GM10248 (cell line): ENCODE data around the gene HMCN1.

Source experiments
- CTCF ChIA-PET: fragments of 300-600 bp; sonication (Branson Sonifier 250); formaldehyde crosslinking; extraction: SDS; loops from one replicate; lab custom pipeline; 2021; ENCODE audit warnings: antibody characterized with exemption; lab: Yijun Ruan, JAX
- POLR2A ChIA-PET: fragments of 350-650 bp; sonication (Branson Sonifier 250); formaldehyde crosslinking; extraction: SDS; loops from one replicate; lab custom pipeline; 2020; ENCODE audit warnings: antibody characterized with exemption; lab: Yijun Ruan, JAX
- DNase-seq: peaks from one replicate; pipeline ENCODE4 v3.0.0; 2012; ENCODE audit errors: extremely low spot score
- TF ChIP-seq, protein P1 (sequence below): IDR thresholded peaks from 2 replicates; pipeline ENCODE4 v1.5.1; 2012; ENCODE audit warnings: mild to moderate bottlenecking, low read depth; ENCODE audit errors: extremely low read depth, missing control alignments, control extremely low read depth

HMCN1 gene

DNA sequence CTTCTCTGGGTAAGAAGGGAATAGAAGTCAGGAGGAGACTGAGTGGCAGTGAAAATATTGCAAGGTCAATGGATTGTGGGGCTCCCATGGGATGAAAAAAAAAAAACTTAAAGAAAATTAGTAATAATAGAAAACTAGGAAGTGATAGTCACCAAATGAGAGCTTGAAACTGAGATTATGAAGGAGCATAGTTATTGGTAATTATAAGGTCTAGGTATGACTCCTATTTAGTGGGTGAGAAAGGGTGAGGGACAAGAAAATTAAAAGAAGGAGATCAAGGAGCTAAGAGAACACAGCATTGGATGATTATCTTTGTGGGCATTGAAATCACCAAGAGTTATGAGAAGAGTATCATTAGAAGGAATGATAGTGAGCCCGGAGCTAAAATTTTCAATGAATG is 339.5 kb downstream of the HMCN1 start:
- ChIA-PET CTCF (no interaction called here), POLR2A (no interaction called here)
- TF ChIP-seq, protein P1, sequence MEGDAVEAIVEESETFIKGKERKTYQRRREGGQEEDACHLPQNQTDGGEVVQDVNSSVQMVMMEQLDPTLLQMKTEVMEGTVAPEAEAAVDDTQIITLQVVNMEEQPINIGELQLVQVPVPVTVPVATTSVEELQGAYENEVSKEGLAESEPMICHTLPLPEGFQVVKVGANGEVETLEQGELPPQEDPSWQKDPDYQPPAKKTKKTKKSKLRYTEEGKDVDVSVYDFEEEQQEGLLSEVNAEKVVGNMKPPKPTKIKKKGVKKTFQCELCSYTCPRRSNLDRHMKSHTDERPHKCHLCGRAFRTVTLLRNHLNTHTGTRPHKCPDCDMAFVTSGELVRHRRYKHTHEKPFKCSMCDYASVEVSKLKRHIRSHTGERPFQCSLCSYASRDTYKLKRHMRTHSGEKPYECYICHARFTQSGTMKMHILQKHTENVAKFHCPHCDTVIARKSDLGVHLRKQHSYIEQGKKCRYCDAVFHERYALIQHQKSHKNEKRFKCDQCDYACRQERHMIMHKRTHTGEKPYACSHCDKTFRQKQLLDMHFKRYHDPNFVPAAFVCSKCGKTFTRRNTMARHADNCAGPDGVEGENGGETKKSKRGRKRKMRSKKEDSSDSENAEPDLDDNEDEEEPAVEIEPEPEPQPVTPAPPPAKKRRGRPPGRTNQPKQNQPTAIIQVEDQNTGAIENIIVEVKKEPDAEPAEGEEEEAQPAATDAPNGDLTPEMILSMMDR, result no peak
- no peak for DNase-seq

DNA sequence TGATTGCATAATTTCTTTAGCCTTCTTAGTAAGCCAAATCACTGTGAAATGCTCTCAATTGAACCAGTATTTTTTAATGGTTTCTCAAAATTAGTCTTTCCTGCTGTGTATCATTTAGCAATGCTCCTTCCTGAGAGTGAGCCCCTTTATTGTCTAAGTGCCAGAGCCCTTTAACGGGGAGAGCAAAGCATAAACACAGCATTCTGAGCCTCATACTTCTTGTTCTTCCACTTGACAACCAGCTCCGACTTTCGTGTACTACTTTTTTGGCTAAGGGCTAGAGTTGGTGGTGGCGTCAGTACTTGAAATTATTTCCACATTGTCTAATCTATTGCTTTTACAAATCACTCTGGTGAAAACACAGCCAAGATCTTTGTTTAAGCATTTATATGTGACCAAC is 341.8 kb downstream of the HMCN1 start:
- ChIA-PET CTCF (no interaction called here), POLR2A (no interaction called here)
- TF ChIP-seq, protein P1, result no peak

DNA sequence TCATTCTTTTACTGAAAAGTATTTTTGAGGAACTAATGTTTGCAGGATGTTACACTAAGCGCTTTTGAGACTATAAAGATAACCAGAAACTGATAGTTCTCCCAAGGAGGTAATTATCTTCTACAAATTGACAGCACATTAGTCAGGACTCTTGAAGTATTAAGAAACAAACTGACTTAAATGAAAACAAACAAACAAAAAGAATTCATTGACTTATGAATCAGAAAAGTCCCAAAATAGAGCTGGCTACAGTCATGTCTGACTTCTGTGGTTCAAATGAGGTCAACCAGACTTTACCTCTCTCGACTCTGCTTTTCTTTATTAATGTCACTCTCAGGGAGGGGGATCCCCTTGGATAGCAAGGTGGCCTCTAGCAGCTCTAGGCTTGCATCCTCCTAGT is 344.1 kb downstream of the HMCN1 start:
- ChIA-PET POLR2A (no interaction called here), CTCF (no interaction called here)
- peak; percentile 33 for DNase-seq
- TF ChIP-seq, protein P1, result no peak

More for the DNA sequence above, 341.8 kb downstream of the HMCN1 start:
- DNase-seq, result no peak

DNA sequence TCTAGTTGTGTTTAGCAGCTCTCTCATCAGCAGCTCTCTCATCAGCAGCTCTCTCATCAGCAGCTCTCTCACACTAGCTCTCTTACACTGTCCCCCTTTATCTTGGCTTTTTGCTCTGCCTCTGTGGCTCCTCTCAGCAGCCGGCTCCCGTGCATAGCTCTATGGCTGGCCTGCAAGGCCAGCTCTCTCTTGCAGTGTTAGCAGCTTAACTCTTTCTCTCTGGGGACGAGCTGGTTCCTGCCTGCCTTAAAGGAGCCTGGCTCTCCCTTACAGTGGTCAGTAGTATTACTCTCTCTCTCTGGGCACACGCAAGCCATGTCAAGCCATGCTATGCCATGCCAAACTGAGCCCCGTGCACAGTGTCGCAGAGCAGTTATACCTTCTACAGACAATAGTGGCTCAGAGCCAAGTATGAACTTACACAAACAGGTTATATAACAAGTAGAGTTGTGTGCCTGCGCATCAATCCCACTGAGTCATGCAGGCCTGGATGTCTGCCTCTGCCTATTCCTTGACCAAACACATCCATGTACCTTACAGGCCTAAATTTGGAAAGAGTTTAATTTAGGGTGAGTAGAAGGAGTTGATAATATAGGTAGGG is 345.0 kb downstream of the HMCN1 start:
- CTCF ChIA-PET, result interaction anchor here (0.8 kb wide), 1 partner anchor 17 kb away, joined by 3 read pairs; no protein-coding TSS in a partner anchor
- no peak for DNase-seq
- TF ChIP-seq, protein P1, result no peak
- POLR2A ChIA-PET, result no interaction called here

DNA sequence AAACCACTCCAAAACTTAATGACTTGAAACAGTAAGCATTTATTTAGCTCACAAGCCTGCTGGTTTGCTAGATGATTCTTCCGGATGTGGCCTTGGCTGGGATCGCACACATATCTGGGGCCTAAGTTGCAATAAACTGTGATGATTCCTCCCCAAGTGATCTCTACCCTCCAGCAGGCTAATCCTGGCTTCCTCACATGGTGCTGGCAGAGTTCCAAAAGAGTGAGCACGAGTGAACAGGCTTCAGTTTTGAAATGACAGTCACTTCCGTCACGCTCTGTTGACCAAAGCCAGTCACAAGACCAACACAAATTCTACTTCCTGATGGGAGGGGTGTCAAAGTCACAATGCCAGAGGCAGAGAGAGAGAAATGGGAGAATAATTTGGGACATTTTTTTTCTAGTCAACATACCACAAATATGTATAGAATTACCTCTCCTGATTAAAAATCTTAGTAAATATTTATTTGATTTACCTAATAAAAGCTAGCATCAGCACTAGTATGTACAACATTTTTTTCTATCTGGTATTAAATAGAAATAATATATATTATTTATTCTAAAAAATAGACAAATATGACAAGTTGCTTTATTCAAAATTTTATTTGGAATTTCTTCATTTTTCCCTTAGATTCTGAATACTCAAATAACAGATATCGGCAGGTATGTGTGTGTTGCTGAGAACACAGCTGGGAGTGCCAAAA is 348.2 kb downstream of the HMCN1 start:
- DNase-seq, result peak; percentile 11
- TF ChIP-seq, protein P1, result no peak
- POLR2A ChIA-PET, result no interaction called here
- CTCF ChIA-PET, result no interaction called here

DNA sequence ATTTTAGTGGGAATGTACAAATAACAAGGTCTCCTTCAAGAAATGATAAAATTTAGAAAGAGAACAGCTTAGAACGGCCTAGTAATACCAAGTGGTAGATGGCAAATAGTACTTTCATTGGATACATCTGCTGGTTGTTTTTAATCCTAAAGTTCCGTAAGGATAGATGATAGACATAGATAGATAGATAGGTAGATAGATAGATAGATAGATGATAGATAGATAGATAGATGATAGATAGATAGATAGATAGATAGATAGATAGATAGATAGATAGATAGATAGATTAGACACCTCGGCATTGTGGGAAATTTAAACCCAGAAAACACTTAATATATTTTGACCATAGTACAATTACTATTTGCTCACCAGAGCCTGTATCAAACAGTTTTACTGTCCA is 352.4 kb downstream of the HMCN1 start:
- DNase-seq, result no peak
- TF ChIP-seq, protein P1, result no peak
- ChIA-PET CTCF (no interaction called here), POLR2A (no interaction called here)
